Fibroblast of lung (primary cell): ENCODE results near the gene YES1. TPM values are rescaled to one million over a fixed set of nuclear protein-coding genes. Genes with fewer than 3 reads are reported as not detected.

Experiments
- DNase-seq, 2 donors: peaks; one replicate each; pipeline versions ENCODE4 v3.0.0 to v3.0.0-alpha.2; 2010; ENCODE audit warnings: low read depth in 2 of 2
- H2AFZ ChIP-seq: 2 replicates; pipeline ENCODE4 v1.5.1; 2012; ENCODE audit warnings: low read length, control low read depth, inconsistent platforms
- H3K27ac ChIP-seq: 2 replicates; pipeline ENCODE4 v1.5.1; 2011; ENCODE audit warnings: low read length, control low read depth; ENCODE audit not compliant: insufficient read depth
- H3K27me3 ChIP-seq: 2 replicates; pipeline ENCODE4 v1.5.1; 2011; ENCODE audit warnings: mild to moderate bottlenecking, low read length; ENCODE audit not compliant: control insufficient read depth, insufficient read depth
- H3K36me3 ChIP-seq: 2 replicates; pipeline ENCODE4 v1.5.1; 2011; ENCODE audit warnings: low read length; ENCODE audit not compliant: control insufficient read depth, insufficient read depth
- H3K4me1 ChIP-seq: 2 replicates; pipeline ENCODE4 v1.5.1; 2011; ENCODE audit warnings: low read length; ENCODE audit not compliant: control insufficient read depth, insufficient read depth; ENCODE audit errors: extremely low read depth
- H3K4me2 ChIP-seq: 2 replicates; pipeline ENCODE4 v1.5.1; 2011; ENCODE audit warnings: low read length, control low read depth; ENCODE audit not compliant: insufficient read depth; ENCODE audit errors: extremely low read depth
- H3K4me3 ChIP-seq, 4 experiments: fragments of 200-600 bp in 1 of 4; sonication (generic) in 1 of 4; replicated peaks in 1 of 4; 2 replicates each; pipeline ENCODE4 v1.5.1; 2011 to 2016; ENCODE audit warnings: low read length in 4 of 4, low read depth in 3 of 4, mild to moderate bottlenecking in 3 of 4, control low read depth in 2 of 4, inconsistent platforms in 1 of 4, mixed read lengths in 1 of 4; ENCODE audit not compliant: insufficient read depth in 1 of 4; ENCODE audit errors: control extremely low read depth in 1 of 4
- H3K79me2 ChIP-seq: 2 replicates; pipeline ENCODE4 v1.5.1; 2012; ENCODE audit warnings: mild to moderate bottlenecking, low read length, inconsistent platforms; ENCODE audit not compliant: control insufficient read depth, insufficient read depth
- H3K9ac ChIP-seq: 2 replicates; pipeline ENCODE4 v1.5.1; 2011; ENCODE audit warnings: mild to moderate bottlenecking, low read length, control low read depth; ENCODE audit not compliant: insufficient read depth
- H3K9me3 ChIP-seq: 2 replicates; pipeline ENCODE4 v1.5.1; 2012; ENCODE audit warnings: low read depth, low read length; ENCODE audit not compliant: control insufficient read depth, insufficient read depth
- H4K20me1 ChIP-seq: 2 replicates; pipeline ENCODE4 v1.5.1; 2011; ENCODE audit warnings: low read length; ENCODE audit not compliant: control insufficient read depth, insufficient read depth; ENCODE audit errors: extremely low read depth
- CTCF ChIP-seq, 2 donors: IDR thresholded peaks in 1 of 2; conservative IDR thresholded peaks in 1 of 2; 1 replicate in 1 of 2; 2 replicates in 1 of 2; pipeline ENCODE4 v1.5.1; 2011 to 2012; ENCODE audit warnings: low read length in 2 of 2, control low read depth in 1 of 2, inconsistent platforms in 1 of 2, low read depth in 1 of 2, mild to moderate bottlenecking in 1 of 2
- EZH2 ChIP-seq: IDR thresholded peaks from 2 replicates; pipeline ENCODE4 v1.5.1; 2012; ENCODE audit warnings: low read length, control low read depth, mild to moderate bottlenecking; ENCODE audit errors: missing control alignments
- polyA plus RNA-seq, 2 donors: library from polyadenylated mRNA; depleted of rRNA in 1 of 2; stranded (reverse) in 1 of 2; unstranded in 1 of 2; fragments of >200 nt; gene quantifications; 2 replicates each; pipeline ENCODE4 v1.2.1, GENCODE V29; 2011 to 2012; ENCODE audit warnings: missing spikeins in 1 of 2
- total RNA-seq: library from RNA; depleted of rRNA; stranded (reverse); fragments of >200 nt; gene quantifications from 2 replicates; pipeline ENCODE4 v1.2.1, GENCODE V29; 2014

YES1 gene
- total and polyA plus RNA-seq, 2 donors (not counting 1 experiment from before 2014, with no cell fraction given): 26.6 to 49.5 TPM

- Histone ChIP-seq H2AFZ (peak overlapping the region; percentile 68), H3K36me3 (peaks cover 3% of the 10 kb centered on the region), H3K27ac (peak overlapping the region; percentile 90), H3K9me3 (no peaks in the 10 kb centered on the region), H3K4me1 (no peaks in the 10 kb centered on the region), H4K20me1 (no peaks in the 10 kb centered on the region), H3K4me3 (peak overlapping the region; percentile 83 to 93 (median 89)), H3K27me3 (no peaks in the 10 kb centered on the region), H3K9ac (peak overlapping the region; percentile 59), H3K79me2 (peaks cover 10% of the 10 kb centered on the region), H3K4me2 (peak overlapping the region; percentile 97)
- no peak for DNase-seq
- no peak for TF ChIP-seq EZH2
- TF ChIP-seq CTCF (conservative IDR thresholded peaks at IDR 0.05 in 1 of 2, IDR thresholded peaks at IDR 0.05 in 1 of 2; ENCODE audit: low read depth in 1 of 2, low read length in 2 of 2): no peak
Observed at GRCh38 chr18:711310-711656, 100.8 kb downstream of the YES1 start.

- Histone ChIP-seq H3K4me2 (peak overlapping the region; percentile 97), H3K9me3 (no peaks in the 10 kb centered on the region), H3K79me2 (peaks cover 10% of the 10 kb centered on the region), H3K4me1 (no peaks in the 10 kb centered on the region), H3K27ac (peak overlapping the region; percentile 90), H3K4me3 (peak overlapping the region in 2 of 4 experiments; percentile 83 to 93), H3K27me3 (no peaks in the 10 kb centered on the region), H2AFZ (no peak overlapping the region), H4K20me1 (no peaks in the 10 kb centered on the region), H3K36me3 (peaks cover 3% of the 10 kb centered on the region), H3K9ac (no peak overlapping the region)
- TF ChIP-seq CTCF (conservative IDR thresholded peaks at IDR 0.05 in 1 of 2, IDR thresholded peaks at IDR 0.05 in 1 of 2; ENCODE audit: low read depth in 1 of 2, low read length in 2 of 2) (no peak), EZH2 (no peak)
- DNase-seq: no peak
Observed at GRCh38 chr18:710418-711300, 101.4 kb downstream of the YES1 start.

- H3K9ac ChIP-seq: no peak overlapping the region
- no peaks in the 10 kb centered on the region for H3K9me3 ChIP-seq
- H3K36me3 ChIP-seq: peaks cover 3% of the 10 kb centered on the region
- no peak overlapping the region for H3K4me2 ChIP-seq
- peaks cover 10% of the 10 kb centered on the region for H3K79me2 ChIP-seq
- H3K27me3 ChIP-seq: no peaks in the 10 kb centered on the region
- H3K27ac ChIP-seq: no peak overlapping the region
- H2AFZ ChIP-seq: no peak overlapping the region
- H3K4me3 ChIP-seq: no peak overlapping the region
- TF ChIP-seq EZH2: no peak
- no peak for TF ChIP-seq CTCF (conservative IDR thresholded peaks at IDR 0.05 in 1 of 2, IDR thresholded peaks at IDR 0.05 in 1 of 2; ENCODE audit: low read depth in 1 of 2, low read length in 2 of 2)
- no peak for DNase-seq
- no peaks in the 10 kb centered on the region for H4K20me1 ChIP-seq
- no peaks in the 10 kb centered on the region for H3K4me1 ChIP-seq
Observed at GRCh38 chr18:709771-710170, 102.3 kb downstream of the YES1 start.
